ENCODE results near the gene DUSP7.

DNA sequence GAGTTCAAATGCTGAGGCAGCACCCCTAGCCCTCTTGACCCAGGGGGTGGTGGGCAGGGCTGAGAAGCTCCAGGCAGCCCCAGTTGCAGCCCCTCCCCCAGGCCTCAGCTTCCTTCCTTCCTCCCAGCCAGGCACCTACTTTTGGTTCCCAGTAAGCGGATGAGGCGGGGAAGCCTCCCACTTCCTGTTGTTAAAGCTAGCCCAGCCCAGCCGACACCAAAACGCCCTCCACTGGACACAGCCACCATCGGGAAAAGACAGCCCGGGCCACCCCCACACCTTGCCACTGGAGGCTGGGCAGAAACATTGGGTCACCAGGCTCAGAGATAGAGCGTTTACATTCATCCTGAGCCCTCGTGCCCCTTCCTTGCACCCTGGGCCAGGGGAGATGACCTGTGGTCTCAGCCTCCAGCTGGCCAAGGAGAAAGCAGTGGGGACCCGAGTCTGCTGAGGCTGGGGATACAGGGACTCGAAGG lies 3.5 kb downstream of the DUSP7 start:
- TF ChIP-seq EZH2 (IDR thresholded peaks at IDR 0.05; ENCODE audit: borderline replicate concordance, low read depth, low read length, poor library complexity, severe bottlenecking) (no peak), CTCF (conservative IDR thresholded peaks at IDR 0.05; ENCODE audit: low read depth, low read length) (peak; percentile 25; the same call in 1 of the 2 replicates)

Measured in A673 (cell line).